Measurements from ENCODE around the gene DAP.

The DAP gene

GRCh38 chr5:10690460-10691440, 70.3 kb downstream of the DAP start:
- no peak for DNase-seq (ENCODE audit: low spot score)

GRCh38 chr5:10689391-10690081, 71.5 kb downstream of the DAP start:
- no peak for DNase-seq (ENCODE audit: low spot score)

GRCh38 chr5:10688651-10689171, 72.3 kb downstream of the DAP start:
- DNase-seq (ENCODE audit: low spot score) = no peak

- DNase-seq (ENCODE audit: low spot score) = no peak
Observed at GRCh38 chr5:10686890-10687289, 74.1 kb downstream of the DAP start.

GRCh38 chr5:10685115-10685521, 75.9 kb downstream of the DAP start:
- DNase-seq (ENCODE audit: low spot score) = no peak

GRCh38 chr5:10684303-10685086, 76.5 kb downstream of the DAP start:
- no peak for DNase-seq (ENCODE audit: low spot score)

GRCh38 chr5:10682801-10683525, 78.1 kb downstream of the DAP start:
- DNase-seq (ENCODE audit: low spot score) = no peak

- no peak for DNase-seq (ENCODE audit: low spot score)
Observed at GRCh38 chr5:10681731-10682679, 79.0 kb downstream of the DAP start.

- DNase-seq (ENCODE audit: low spot score) = no peak
Observed at GRCh38 chr5:10680876-10681481, 80.1 kb downstream of the DAP start.

- no peak for DNase-seq (ENCODE audit: low spot score)
Observed at GRCh38 chr5:10679336-10679988, 81.6 kb downstream of the DAP start.

- no peak for DNase-seq (ENCODE audit: low spot score)
Observed at GRCh38 chr5:10678244-10678643, 82.8 kb downstream of the DAP start.

- DNase-seq (ENCODE audit: low spot score) = no peak
Observed at GRCh38 chr5:10677533-10677932, 83.5 kb downstream of the DAP start.

- no peak for DNase-seq (ENCODE audit: low spot score)
Observed at GRCh38 chr5:10676946-10677345, 84.1 kb downstream of the DAP start.

GRCh38 chr5:10676224-10676623, 84.8 kb downstream of the DAP start:
- DNase-seq (ENCODE audit: low spot score) = peak; percentile 75

- no peak for DNase-seq (ENCODE audit: low spot score)
Observed at GRCh38 chr5:10675177-10675700, 85.8 kb downstream of the DAP start.

- DNase-seq (ENCODE audit: low spot score) = no peak
Observed at GRCh38 chr5:10674582-10674981, 86.5 kb downstream of the DAP start.

- DNase-seq (ENCODE audit: low spot score) = no peak
Observed at GRCh38 chr5:10674096-10674495, 86.9 kb downstream of the DAP start.

- DNase-seq (ENCODE audit: low spot score) = no peak
Observed at GRCh38 chr5:10673407-10673806, 87.6 kb downstream of the DAP start.

GRCh38 chr5:10673017-10673389, 88.0 kb downstream of the DAP start:
- DNase-seq (ENCODE audit: low spot score) = no peak
